B cell (primary cell): ENCODE results near the gene KATNAL1. TPM values are rescaled to one million over a fixed set of nuclear protein-coding genes. Genes with fewer than 3 reads are reported as not detected.
A peak's percentile ranks its signal among the peaks of the same experiment; 100 is the strongest.

Source experiments
- ATAC-seq: fragments of 200-7000 bp; cut with Tn5 transposase; one replicate; pipeline ENCODE4 v1.10.0; 2021; ENCODE audit warnings: low read depth, mild to moderate bottlenecking, moderate number of reproducible peaks, moderate library complexity
- CTCF ChIA-PET: fragments of 350-600 bp; sonication (Branson Sonifier 250); formaldehyde crosslinking; loops from one replicate; lab custom pipeline; 2021; ENCODE audit warnings: antibody characterized with exemption, inconsistent platforms; lab: Charles Lee
- POLR2A ChIA-PET: fragments of 350-600 bp; sonication (Branson Sonifier 250); formaldehyde crosslinking; loops from one replicate; lab custom pipeline; 2021; ENCODE audit warnings: antibody characterized with exemption; lab: Charles Lee
- DNase-seq: peaks from one replicate; pipeline ENCODE4 v3.0.0; 2013
- H2AFZ ChIP-seq: 2 replicates; pipeline ENCODE4 v1.6.1; 2012; ENCODE audit warnings: mild to moderate bottlenecking, low read depth, low read length; ENCODE audit not compliant: insufficient read depth, poor library complexity, severe bottlenecking
- H3K27ac ChIP-seq, 2 donors: 1 replicate in 1 of 2; 2 replicates in 1 of 2; pipeline ENCODE4 v1.5.1; 2012 to 2013; ENCODE audit warnings: low read length in 2 of 2, mild to moderate bottlenecking in 2 of 2, moderate library complexity in 1 of 2
- H3K27me3 ChIP-seq, 4 experiments: fragments of 200-600 bp in 1 of 4; sonication (generic) in 1 of 4; replicated peaks in 1 of 4; 1 replicate in 2 of 4; 2 replicates in 2 of 4; pipeline versions ENCODE4 v1.6.1 to v1.7.0; 2013 to 2016; ENCODE audit warnings: low read length in 3 of 4, mild to moderate bottlenecking in 2 of 4, mixed read lengths in 1 of 4, moderate library complexity in 1 of 4; ENCODE audit not compliant: insufficient read depth in 4 of 4, control insufficient read depth in 3 of 4; ENCODE audit errors: control extremely low read depth in 1 of 4
- H3K36me3 ChIP-seq, 2 experiments: replicated peaks in 1 of 2; 1 replicate in 1 of 2; 2 replicates in 1 of 2; pipeline versions ENCODE4 v1.6.1 to v1.7.1; 2013; ENCODE audit warnings: low read length in 1 of 2; ENCODE audit not compliant: insufficient read depth in 2 of 2, control insufficient read depth in 1 of 2; ENCODE audit errors: control extremely low read depth in 1 of 2, extremely low read depth in 1 of 2
- H3K4me1 ChIP-seq, 2 donors: fragments of 200-600 bp in 1 of 2; sonication (generic) in 1 of 2; 1 replicate in 1 of 2; 2 replicates in 1 of 2; pipeline versions ENCODE4 v1.5.1 to v1.6.1; 2013 to 2017; ENCODE audit warnings: low read length in 2 of 2; ENCODE audit not compliant: control insufficient read depth in 2 of 2, insufficient read depth in 2 of 2
- H3K4me2 ChIP-seq: replicated peaks from 2 replicates; pipeline ENCODE3; 2012; ENCODE audit warnings: mild to moderate bottlenecking, low read depth, low read length; ENCODE audit not compliant: poor library complexity, severe bottlenecking
- H3K4me3 ChIP-seq, 5 experiments: fragments of 200-600 bp in 1 of 5; sonication (generic) in 1 of 5; 1 replicate in 3 of 5; 2 replicates in 2 of 5; pipeline versions ENCODE4 v1.5.1 to v1.7.0; 2011 to 2016; ENCODE audit warnings: low read length in 4 of 5, mild to moderate bottlenecking in 4 of 5, low read depth in 2 of 5, control low read depth in 1 of 5, moderate library complexity in 1 of 5; ENCODE audit not compliant: insufficient read depth in 1 of 5; ENCODE audit errors: control extremely low read depth in 1 of 5, extremely low read depth in 1 of 5
- H3K79me2 ChIP-seq: fragments of 200-600 bp; sonication (generic); one replicate; pipeline ENCODE4 v1.6.0; 2016; ENCODE audit warnings: low read length; ENCODE audit not compliant: control insufficient read depth, insufficient read depth
- H3K9ac ChIP-seq: fragments of 200-600 bp; sonication (generic); 2 replicates; pipeline ENCODE4 v1.6.1; 2017; ENCODE audit warnings: mild to moderate bottlenecking, low read length, moderate library complexity
- H3K9me3 ChIP-seq, 3 donors: one replicate each; pipeline versions ENCODE4 v1.6.1 to v1.7.1; 2013; ENCODE audit warnings: low read length in 2 of 3; ENCODE audit not compliant: control insufficient read depth in 2 of 3, insufficient read depth in 1 of 3; ENCODE audit errors: control extremely low read depth in 1 of 3
- H4K20me1 ChIP-seq: 2 replicates; pipeline ENCODE4 v1.6.0; 2012; ENCODE audit warnings: mild to moderate bottlenecking, low read length; ENCODE audit not compliant: insufficient read depth, control insufficient read depth, poor library complexity, severe bottlenecking
- H3K27ac Mint-ChIP-seq: one replicate; pipeline ENCODE4 v1.8.0; 2021; ENCODE audit warnings: mixed read lengths
- H3K27me3 Mint-ChIP-seq: one replicate; pipeline ENCODE4 v1.8.0; 2021; ENCODE audit warnings: mixed read lengths
- H3K4me1 Mint-ChIP-seq: one replicate; pipeline ENCODE4 v1.8.0; 2021; ENCODE audit warnings: mixed read lengths
- H3K4me3 Mint-ChIP-seq: one replicate; pipeline ENCODE4 v1.8.0; 2021; ENCODE audit warnings: mixed read lengths
- H3K9me3 Mint-ChIP-seq: one replicate; pipeline ENCODE4 v1.8.0; 2022; ENCODE audit warnings: mixed read lengths; ENCODE audit not compliant: insufficient read depth
- CTCF ChIP-seq: fragments of 200-600 bp; IDR thresholded peaks from one replicate; pipeline ENCODE4 v1.8.0; 2022; ENCODE audit warnings: antibody characterized with exemption, mild to moderate bottlenecking
- EZH2 ChIP-seq: IDR thresholded peaks from 2 replicates; pipeline ENCODE4 v1.6.1; 2012; ENCODE audit warnings: borderline replicate concordance, low read depth, mild to moderate bottlenecking, moderate library complexity, low read length; ENCODE audit not compliant: insufficient read depth, poor library complexity, severe bottlenecking
- WGBS: methylation state at CpG from one replicate; pipeline ENCODE4 v1.1.5; 2013; ENCODE audit warnings: missing lambda C conversion rate; ENCODE audit not compliant: insufficient coverage; 5-methylcytosine and 5-hydroxymethylcytosine counted together
- intact Hi-C: fragments of 100-400 bp; cut with micrococcal nuclease; formaldehyde crosslinking; loops from one replicate; pipeline ENCODE4 v1.10.0; 2022
- polyA plus RNA-seq: library from polyadenylated mRNA; depleted of rRNA; stranded (reverse); fragments of >200 nt; gene quantifications from 2 replicates; pipeline ENCODE4 v1.2.3, GENCODE V29; 2012
- total RNA-seq, 2 donors: library from RNA; stranded (reverse); fragments of 120-200 nt in 1 of 2; gene quantifications; 1 replicate in 1 of 2; 2 replicates in 1 of 2; pipeline versions ENCODE4 v1.2.3 to v1.2.4, GENCODE V29; 2013 to 2022

The KATNAL1 gene
- total and polyA plus RNA-seq, 2 donors (not counting 1 experiment from before 2014, with no cell fraction given), result 2.7 to 21.9 TPM

GRCh38 chr13:30154531-30154930, 152.8 kb downstream of the KATNAL1 start:
- Histone ChIP-seq H3K4me1 (peaks cover 0 to 53% of the 10 kb centered on the region in 2 donors), H3K27ac (no peak overlapping the region), H4K20me1 (no peaks in the 10 kb centered on the region), H3K36me3 (no peaks in the 10 kb centered on the region), H3K4me2 (no peak overlapping the region), H3K9me3 (peaks cover 0 to 6% (median 0%) of the 10 kb centered on the region in 3 donors), H3K9ac (no peak overlapping the region), H3K27me3 (no peaks in the 10 kb centered on the region), H3K79me2 (no peaks in the 10 kb centered on the region), H2AFZ (no peak overlapping the region), H3K4me3 (no peak overlapping the region)
- peaks cover 59% of the 10 kb centered on the region for H3K4me1 Mint-ChIP-seq
- peak overlapping the region; percentile 23 for H3K4me3 Mint-ChIP-seq
- 98% methylated on average over 19 of the region's 20 CpGs for WGBS
- peak overlapping the region; percentile 46 for H3K27ac Mint-ChIP-seq
- DNase-seq (no peak), ATAC-seq (no peak)
- ChIA-PET CTCF (interaction anchor here (3.1 kb wide), 1 partner anchor 22 kb away, joined by 12 read pairs; no protein-coding TSS in a partner anchor), POLR2A (no interaction called here)
- H3K27me3 Mint-ChIP-seq, result peaks cover 5% of the 10 kb centered on the region
- no peaks in the 10 kb centered on the region for H3K9me3 Mint-ChIP-seq
- TF ChIP-seq CTCF, result no peak
- TF ChIP-seq EZH2, result no peak
- intact Hi-C loops, result no loop called here

DNA sequence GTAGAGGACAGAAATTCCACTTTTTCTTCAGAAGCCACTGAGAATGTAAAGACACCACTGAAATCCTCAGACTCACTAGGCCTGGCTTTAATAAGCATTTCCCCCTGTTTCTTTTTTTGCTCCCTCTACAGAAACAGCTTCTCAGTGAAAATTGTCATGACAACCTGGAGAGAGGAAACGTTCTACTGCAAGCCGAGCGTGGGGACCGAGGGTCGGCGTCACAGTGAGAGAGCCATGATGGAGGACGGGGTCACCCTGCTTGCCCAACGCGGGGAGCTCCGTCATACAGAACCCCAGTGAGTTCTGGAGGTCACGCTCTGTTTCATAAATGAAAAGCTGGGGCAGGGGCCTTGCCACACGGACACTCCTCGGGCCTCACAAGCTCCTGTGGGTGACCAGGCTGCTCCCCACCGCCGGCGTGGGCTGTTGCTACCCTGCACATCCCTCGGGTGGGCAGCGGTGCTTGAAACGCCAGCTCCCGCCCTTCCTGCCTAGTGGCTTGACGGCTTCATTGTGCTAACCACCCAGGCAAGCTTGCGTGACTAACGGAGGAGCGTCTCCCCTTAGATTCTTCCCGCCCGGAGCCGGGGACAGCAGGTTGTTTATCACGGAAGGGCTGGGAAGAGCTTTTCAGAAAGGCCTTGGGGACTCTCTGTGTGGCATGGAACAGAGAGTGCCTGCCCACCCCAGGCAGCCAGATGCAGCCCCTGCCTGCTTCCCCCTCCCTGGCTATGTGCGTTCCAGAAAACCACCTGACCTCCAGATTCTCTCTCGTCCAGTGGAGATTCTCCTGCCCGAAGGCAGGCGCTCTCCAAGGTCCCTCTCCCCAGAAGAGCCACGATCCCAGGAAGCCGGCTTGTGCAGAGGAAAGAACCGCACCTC, 153.6 kb downstream of the KATNAL1 start:
- 84% methylated on average over 34 of the region's 35 CpGs for WGBS
- ChIA-PET POLR2A (no interaction called here), CTCF (interaction anchor here (3.1 kb wide), 1 partner anchor 22 kb away, joined by 12 read pairs; no protein-coding TSS in a partner anchor)
- peak overlapping the region; percentile 23 for H3K4me3 Mint-ChIP-seq
- peaks cover 0 to 8% (median 0%) of the 10 kb centered on the region in 3 donors for H3K9me3 ChIP-seq
- H3K27me3 ChIP-seq, result no peaks in the 10 kb centered on the region
- H3K4me1 Mint-ChIP-seq, result peaks cover 57% of the 10 kb centered on the region
- H3K27ac ChIP-seq, result peak overlapping the region in 1 of 2 donors; percentile 12
- H3K9me3 Mint-ChIP-seq, result no peaks in the 10 kb centered on the region
- H2AFZ ChIP-seq, result no peak overlapping the region
- no peaks in the 10 kb centered on the region for H4K20me1 ChIP-seq
- peak; percentile 58 for ATAC-seq
- peak; percentile 23 for DNase-seq
- H3K4me2 ChIP-seq, result peak overlapping the region; percentile 38
- intact Hi-C loops, result no loop called here
- H3K79me2 ChIP-seq, result no peaks in the 10 kb centered on the region
- H3K36me3 ChIP-seq, result no peaks in the 10 kb centered on the region
- H3K4me3 ChIP-seq, result peak overlapping the region in 2 of 5 experiments; percentile 8 to 14
- H3K4me1 ChIP-seq, result peaks cover 0 to 51% of the 10 kb centered on the region in 2 donors
- peaks cover 5% of the 10 kb centered on the region for H3K27me3 Mint-ChIP-seq
- peak overlapping the region; percentile 46 for H3K27ac Mint-ChIP-seq
- TF ChIP-seq EZH2 (no peak), CTCF (no peak)
- no peak overlapping the region for H3K9ac ChIP-seq
